ENCODE measurements around the gene GAS6. TPM values are rescaled to one million over a fixed set of nuclear protein-coding genes. Genes with fewer than 3 reads are reported as not detected.

Gene GAS6
- total RNA-seq, 1 experiment from 2014 or later: 49.4 TPM

GRCh38 chr13:113883314-113883811 lies 19.5 kb upstream of the GAS6 start:
- Histone ChIP-seq H3K27me3 (ENCODE audit: insufficient read depth, low read length) (no peaks in the 10 kb centered on the region), H3K9me2 (ENCODE audit: insufficient read depth) (no peaks in the 10 kb centered on the region), H3K4me2 (ENCODE audit: low read length) (no peak overlapping the region), H3K4me3 (replicated peaks in 1 of 2; ENCODE audit: low read depth in 1 of 2, low read length in 2 of 2) (no peak overlapping the region), H4K20me1 (ENCODE audit: insufficient read depth) (no peaks in the 10 kb centered on the region), H3K36me3 (ENCODE audit: control insufficient read depth in 1 of 2, insufficient read depth in 2 of 2, low read length in 2 of 2) (no peaks in the 10 kb centered on the region), H3K4me1 (ENCODE audit: control insufficient read depth in 1 of 2, insufficient read depth in 2 of 2, low read length in 2 of 2) (no peaks in the 10 kb centered on the region), H2AFZ (ENCODE audit: low read depth, low read length, poor library complexity, severe bottlenecking) (no peak overlapping the region), H3K9ac (ENCODE audit: low read length) (no peak overlapping the region), H3K27ac (ENCODE audit: low read depth, low read length) (no peak overlapping the region), H3K9me3 (ENCODE audit: control insufficient read depth in 1 of 2, insufficient read depth in 1 of 2, low read depth in 1 of 2, low read length in 2 of 2) (no peaks in the 10 kb centered on the region), H3K79me2 (ENCODE audit: insufficient read depth, low read length) (no peaks in the 10 kb centered on the region)
- TF ChIP-seq POLR2AphosphoS5 (IDR thresholded peaks at IDR 0.05; ENCODE audit: low read depth, low read length): no peak
- no peak for TF ChIP-seq JUND (IDR thresholded peaks at IDR 0.05)
- TF ChIP-seq CBX3 (IDR thresholded peaks at IDR 0.05; ENCODE audit: low read depth): no peak
- no peak for TF ChIP-seq REST (IDR thresholded peaks at IDR 0.05; ENCODE audit: low read depth)
- BruUV-seq (replicated peaks): no TSS peak
- CTCF ChIA-PET: no interaction called here
- RAD21 ChIA-PET (ENCODE audit: low non-redundant PET in 1 of 2, low total read pairs in 2 of 2, uncharacterized antibody in 2 of 2, unreplicated experiment in 2 of 2): no interaction called here
- POLR2A ChIA-PET: no interaction called here
- intact Hi-C loops (cut with micrococcal nuclease): no loop called here
- DNase-seq (ENCODE audit: low read depth, low spot score): no peak
- ATAC-seq: no peak

GRCh38 chr13:113882716-113883115 lies 18.8 kb upstream of the GAS6 start:
- Histone ChIP-seq H3K4me2 (ENCODE audit: low read length) (no peak overlapping the region), H3K79me2 (ENCODE audit: insufficient read depth, low read length) (no peaks in the 10 kb centered on the region), H3K36me3 (ENCODE audit: control insufficient read depth in 1 of 2, insufficient read depth in 2 of 2, low read length in 2 of 2) (no peaks in the 10 kb centered on the region), H3K27me3 (ENCODE audit: insufficient read depth, low read length) (no peaks in the 10 kb centered on the region), H4K20me1 (ENCODE audit: insufficient read depth) (no peaks in the 10 kb centered on the region), H3K4me1 (ENCODE audit: control insufficient read depth in 1 of 2, insufficient read depth in 2 of 2, low read length in 2 of 2) (no peaks in the 10 kb centered on the region), H2AFZ (ENCODE audit: low read depth, low read length, poor library complexity, severe bottlenecking) (no peak overlapping the region), H3K9ac (ENCODE audit: low read length) (no peak overlapping the region), H3K4me3 (replicated peaks in 1 of 2; ENCODE audit: low read depth in 1 of 2, low read length in 2 of 2) (no peak overlapping the region), H3K9me2 (ENCODE audit: insufficient read depth) (no peaks in the 10 kb centered on the region), H3K27ac (ENCODE audit: low read depth, low read length) (no peak overlapping the region), H3K9me3 (ENCODE audit: control insufficient read depth in 1 of 2, insufficient read depth in 1 of 2, low read depth in 1 of 2, low read length in 2 of 2) (no peaks in the 10 kb centered on the region)
- POLR2A ChIA-PET: no interaction called here
- no TSS peak for BruUV-seq (replicated peaks)
- RAD21 ChIA-PET (ENCODE audit: low non-redundant PET in 1 of 2, low total read pairs in 2 of 2, uncharacterized antibody in 2 of 2, unreplicated experiment in 2 of 2): no interaction called here
- no peak for DNase-seq (ENCODE audit: low read depth, low spot score)
- CTCF ChIA-PET: no interaction called here
- intact Hi-C loops (cut with micrococcal nuclease): no loop called here
- no peak for ATAC-seq
- TF ChIP-seq TCF7L2 (IDR thresholded peaks at IDR 0.05; ENCODE audit: borderline replicate concordance, extremely low read depth, insufficient read depth, insufficient read length) (no peak), SIN3A (IDR thresholded peaks at IDR 0.05; ENCODE audit: low read depth) (no peak), RAD21 (IDR thresholded peaks at IDR 0.05; ENCODE audit: low read depth) (no peak), ZBTB33 (IDR thresholded peaks at IDR 0.05; ENCODE audit: extremely low read depth, insufficient replicate concordance, low read length) (no peak), ZNF274 (IDR thresholded peaks at IDR 0.05; ENCODE audit: low read depth, low read length) (no peak), REST (IDR thresholded peaks at IDR 0.05; ENCODE audit: low read depth) (no peak), MAX (IDR thresholded peaks at IDR 0.05) (no peak), JUND (IDR thresholded peaks at IDR 0.05) (no peak)

All from HCT116 (cell line).